ENCODE measurements around the gene SPTAN1. TPM values are rescaled to one million over a fixed set of nuclear protein-coding genes. Genes with fewer than 3 reads are reported as not detected.

SPTAN1 gene
- total and polyA plus RNA-seq, 8 donors = 58.6 to 155 (median 90.9) TPM

- 88 to 91% methylated on average over 11 of the region's 11 CpGs for WGBS, 2 donors
- H3K27me3 ChIP-seq = no peaks in the 10 kb centered on the region
- ATAC-seq (no peak), FAIRE-seq (no peak), DNase-seq (peak in 1 of 6 donors; percentile 56)
- H3K4me1 ChIP-seq = peaks cover 6 to 14% (median 10%) of the 10 kb centered on the region in 3 donors
- H3K9me3 ChIP-seq = no peaks in the 10 kb centered on the region
- H3K4me3 ChIP-seq = no peak overlapping the region
- H3K36me3 ChIP-seq = peaks cover 3 to 25% (median 16%) of the 10 kb centered on the region in 3 donors
- TF ChIP-seq CTCF (IDR thresholded peaks at IDR 0.05) = no peak
- intact Hi-C loops (cut with DNase I) = no loop called here
- no peak overlapping the region for H3K27ac ChIP-seq
Measured at GRCh38 chr9:128633601-128634000, 81.2 kb downstream of the SPTAN1 start.

GRCh38 chr9:128634111-128634510 lies 81.7 kb downstream of the SPTAN1 start:
- H3K9me3 ChIP-seq = no peaks in the 10 kb centered on the region
- no peak for ATAC-seq
- peak overlapping the region in 2 of 4 donors; percentile 29 to 33 for H3K4me3 ChIP-seq
- no peak for TF ChIP-seq CTCF (IDR thresholded peaks at IDR 0.05)
- WGBS, 2 donors = 87 to 92% methylated on average over 10 of the region's 10 CpGs
- peak overlapping the region; percentile 94 to 95 (median 95) for H3K27ac ChIP-seq
- DNase-seq = peak in 1 of 6 donors; percentile 57
- intact Hi-C loops (cut with DNase I) = no loop called here
- peaks cover 6 to 14% (median 10%) of the 10 kb centered on the region in 3 donors for H3K4me1 ChIP-seq
- H3K36me3 ChIP-seq = peaks cover 3 to 25% (median 15%) of the 10 kb centered on the region in 3 donors
- no peak for FAIRE-seq
- no peaks in the 10 kb centered on the region for H3K27me3 ChIP-seq

- no peak for DNase-seq
- Histone ChIP-seq H3K27me3 (no peaks in the 10 kb centered on the region), H3K9me3 (no peaks in the 10 kb centered on the region), H3K36me3 (peaks cover 3 to 25% (median 12%) of the 10 kb centered on the region in 3 donors), H3K4me1 (peaks cover 6 to 14% (median 10%) of the 10 kb centered on the region in 3 donors), H3K27ac (peak overlapping the region; percentile 94 to 95 (median 95)), H3K4me3 (peak overlapping the region in 2 of 4 donors; percentile 29 to 33)
- no peak for ATAC-seq
- intact Hi-C loops (cut with DNase I) = no loop called here
- 25 to 29% methylated on average over 26 of the region's 26 CpGs for WGBS, 2 donors
- TF ChIP-seq CTCF (IDR thresholded peaks at IDR 0.05) = no peak
- no peak for FAIRE-seq
Measured at GRCh38 chr9:128634651-128635262, 82.4 kb downstream of the SPTAN1 start.

- Histone ChIP-seq H3K27me3 (no peaks in the 10 kb centered on the region), H3K9me3 (no peaks in the 10 kb centered on the region), H3K27ac (peak overlapping the region; percentile 94 to 95 (median 95)), H3K4me1 (peaks cover 6 to 14% (median 10%) of the 10 kb centered on the region in 3 donors), H3K4me3 (peak overlapping the region in 2 of 4 donors; percentile 29 to 33), H3K36me3 (peaks cover 3 to 25% (median 12%) of the 10 kb centered on the region in 3 donors)
- FAIRE-seq (no peak), ATAC-seq (peak; percentile 88 to 94 (median 90)), DNase-seq (peak; percentile 89 to 97 (median 96))
- TF ChIP-seq CTCF (IDR thresholded peaks at IDR 0.05) = peak; percentile 70 to 84 (median 78)
- WGBS, 2 donors = 9% methylated on average over 20 of the region's 20 CpGs
- intact Hi-C loops (cut with DNase I) = no loop called here
Measured at GRCh38 chr9:128635266-128636023, 83.1 kb downstream of the SPTAN1 start.
